ENCODE results near the gene GPC6. TPM values are rescaled to one million over a fixed set of nuclear protein-coding genes. Genes with fewer than 3 reads are reported as not detected.

Gene GPC6
- total and polyA plus RNA-seq, 9 of the 15 experiments (the other 6 are each of a cell fraction or from before 2014, with no cell fraction given): under 0.01 to 0.20 (median 0.01) TPM; not detected in 4

- TF ChIP-seq PURB (CRISPR knock-in tag; IDR thresholded peaks at IDR 0.05; ENCODE audit: low read depth) (no peak), SMC3 (conservative IDR thresholded peaks at IDR 0.05; ENCODE audit: insufficient read depth, low read depth, low read length) (no peak)
These were observed 1071.7 kb downstream of the GPC6 start (continued) for GRCh38 chr13:94298346-94298745.

GRCh38 chr13:94300401-94300800, 1073.8 kb downstream of the GPC6 start:
- H3K36me3 ChIP-seq (ENCODE audit: control insufficient read depth, insufficient read depth, low read length): no peaks in the 10 kb centered on the region
- no peak overlapping the region for H2AFZ ChIP-seq (ENCODE audit: low read depth, low read length)
- ChIA-PET POLR2A (no interaction called here), CTCF (ENCODE audit: low intra/inter-chr PET ratio) (no interaction called here)
- no peak overlapping the region for H3K4me3 ChIP-seq
- H3K9ac ChIP-seq (ENCODE audit: insufficient read depth in 1 of 2, low read depth in 2 of 2, low read length in 2 of 2): no peak overlapping the region
- no peak overlapping the region for H3K27ac ChIP-seq (ENCODE audit: extremely low read depth, low read depth, low read length)
- no peak for ATAC-seq
- H3K4me1 ChIP-seq (replicated peaks in 1 of 2; ENCODE audit: control insufficient read depth in 2 of 2, insufficient read depth in 2 of 2, low read length in 2 of 2): no peaks in the 10 kb centered on the region
- 0% methylated on average over 4 of the region's 4 CpGs for WGBS (ENCODE audit: insufficient coverage, low coverage, missing lambda C conversion rate)
- no peak for DNase-seq (ENCODE audit: extremely low read depth in 1 of 4, low spot score in 3 of 4)
- H3K9me1 ChIP-seq (ENCODE audit: control insufficient read depth, insufficient read depth, low read length): no peaks in the 10 kb centered on the region
- no peak for TF ChIP-seq SMARCB1 (IDR thresholded peaks at IDR 0.05; ENCODE audit: insufficient read length, low read depth)
- BruUV-seq (replicated peaks): no TSS peak
- H3K9me3 ChIP-seq (replicated peaks; ENCODE audit: control insufficient read depth, insufficient read depth, low read depth, low read length): no peaks in the 10 kb centered on the region
- no peaks in the 10 kb centered on the region for H4K20me1 ChIP-seq (replicated peaks; ENCODE audit: control insufficient read depth, insufficient read depth, low read length)
- H3K79me2 ChIP-seq (ENCODE audit: control insufficient read depth, insufficient read depth, low read length): no peaks in the 10 kb centered on the region
- no peak overlapping the region for H3K4me2 ChIP-seq (ENCODE audit: insufficient read depth, low read length)
- no peak for FAIRE-seq
- intact Hi-C loops (cut with micrococcal nuclease) (no loop called here), in situ Hi-C loops (cut with MboI) (no loop called here)
- H3K27me3 ChIP-seq (ENCODE audit: control insufficient read depth in 2 of 2, insufficient read depth in 2 of 2, low read length in 2 of 2): no peaks in the 10 kb centered on the region

GRCh38 chr13:94301487-94301886, 1074.9 kb downstream of the GPC6 start:
- no peak overlapping the region for H2AFZ ChIP-seq (ENCODE audit: low read depth, low read length)
- no peaks in the 10 kb centered on the region for H3K27me3 ChIP-seq (ENCODE audit: control insufficient read depth in 2 of 2, insufficient read depth in 2 of 2, low read length in 2 of 2)
- 0% methylated on average over 1 of the region's 1 CpG for WGBS (ENCODE audit: insufficient coverage, low coverage, missing lambda C conversion rate)
- intact Hi-C loops (cut with micrococcal nuclease) (no loop called here), in situ Hi-C loops (cut with MboI) (no loop called here)
- no peak overlapping the region for H3K4me2 ChIP-seq (ENCODE audit: insufficient read depth, low read length)
- BruUV-seq (replicated peaks): no TSS peak
- POLR2A ChIA-PET: no interaction called here
- no peaks in the 10 kb centered on the region for H3K36me3 ChIP-seq (ENCODE audit: control insufficient read depth, insufficient read depth, low read length)
- no peaks in the 10 kb centered on the region for H3K9me1 ChIP-seq (ENCODE audit: control insufficient read depth, insufficient read depth, low read length)
- no peak overlapping the region for H3K9ac ChIP-seq (ENCODE audit: insufficient read depth in 1 of 2, low read depth in 2 of 2, low read length in 2 of 2)
- no peaks in the 10 kb centered on the region for H3K79me2 ChIP-seq (ENCODE audit: control insufficient read depth, insufficient read depth, low read length)
- no peaks in the 10 kb centered on the region for H3K9me3 ChIP-seq (replicated peaks; ENCODE audit: control insufficient read depth, insufficient read depth, low read depth, low read length)
- ATAC-seq (no peak), FAIRE-seq (no peak), DNase-seq (ENCODE audit: extremely low read depth in 1 of 4, low spot score in 3 of 4) (no peak)
- CTCF ChIA-PET (ENCODE audit: low intra/inter-chr PET ratio): no interaction called here
- no peak overlapping the region for H3K27ac ChIP-seq (ENCODE audit: extremely low read depth, low read depth, low read length)
- no peaks in the 10 kb centered on the region for H3K4me1 ChIP-seq (replicated peaks in 1 of 2; ENCODE audit: control insufficient read depth in 2 of 2, insufficient read depth in 2 of 2, low read length in 2 of 2)
- no peaks in the 10 kb centered on the region for H4K20me1 ChIP-seq (replicated peaks; ENCODE audit: control insufficient read depth, insufficient read depth, low read length)
- TF ChIP-seq RBM25 (IDR thresholded peaks at IDR 0.05; ENCODE audit: low read depth, low read length, severe bottlenecking) (peak; percentile 59), CBX8 (IDR thresholded peaks at IDR 0.05; ENCODE audit: borderline replicate concordance, extremely low read depth, low read depth, low read length, poor library complexity, severe bottlenecking) (no peak), ELF4 (CRISPR knock-in tag; IDR thresholded peaks at IDR 0.05) (no peak), FUS (optimal IDR thresholded peaks at IDR 0.05; ENCODE audit: low read depth, low read length) (no peak), LCOR (CRISPR knock-in tag; IDR thresholded peaks at IDR 0.05) (no peak)
- H3K4me3 ChIP-seq: no peak overlapping the region
